PC-9 (cell line): Measurements from ENCODE around the gene VASP. TPM values are rescaled to one million over a fixed set of nuclear protein-coding genes. Genes with fewer than 3 reads are reported as not detected.

Experiments used
- BruUV-seq: library from RNA; stranded (reverse); fragments of 400-500 nt; replicated peaks from 2 replicates; lab custom pipeline; 2021; lab: Mats Ljungman, UMichigan
- CTCF ChIA-PET: fragments of 300-600 bp; sonication (Branson Sonifier 250); formaldehyde crosslinking; loops from one replicate; lab custom pipeline; 2022; ENCODE audit warnings: antibody characterized with exemption; lab: Charles Lee
- POLR2A ChIA-PET: fragments of 300-600 bp; sonication (Branson Sonifier 250); formaldehyde crosslinking; loops from one replicate; lab custom pipeline; 2022; ENCODE audit warnings: antibody characterized with exemption; ENCODE audit not compliant: unreplicated experiment; lab: Charles Lee
- DNase-seq, 2 experiments: peaks; one replicate each; pipeline versions ENCODE4 v3.0.0 to v3.0.0-alpha.2; 2015 to 2022; ENCODE audit warnings: mixed read lengths in 1 of 2
- H2AFZ ChIP-seq: fragments of 200-600 bp; sonication (generic); 2 replicates; pipeline ENCODE4 v1.8.1; 2017; ENCODE audit warnings: antibody characterized with exemption
- H3F3A ChIP-seq: fragments of 200-600 bp; sonication (generic); 2 replicates; pipeline ENCODE4 v1.8.1; 2017; ENCODE audit warnings: antibody characterized with exemption, mild to moderate bottlenecking, low read depth; ENCODE audit not compliant: insufficient read depth
- H3K27ac ChIP-seq: fragments of 200-600 bp; sonication (generic); 2 replicates; pipeline ENCODE4 v1.6.1; 2016; ENCODE audit warnings: mixed run types
- H3K27me3 ChIP-seq: fragments of 200-600 bp; sonication (generic); 2 replicates; pipeline ENCODE4 v1.6.1; 2016; ENCODE audit warnings: low read depth, mixed run types; ENCODE audit not compliant: insufficient read depth
- H3K36me3 ChIP-seq: fragments of 200-600 bp; sonication (generic); 2 replicates; pipeline ENCODE4 v1.6.1; 2016; ENCODE audit warnings: low read depth, mixed run types
- H3K4me1 ChIP-seq: fragments of 200-600 bp; sonication (generic); replicated peaks from 2 replicates; pipeline ENCODE4 v1.6.1; 2016; ENCODE audit warnings: mixed run types; ENCODE audit not compliant: insufficient read depth
- H3K4me2 ChIP-seq: fragments of 200-600 bp; sonication (generic); 2 replicates; pipeline ENCODE4 v1.6.1; 2017; ENCODE audit warnings: mixed run types
- H3K4me3 ChIP-seq: fragments of 200-600 bp; sonication (generic); 2 replicates; pipeline ENCODE4 v1.6.1; 2016; ENCODE audit warnings: mixed run types
- H3K79me2 ChIP-seq: fragments of 200-600 bp; sonication (generic); 2 replicates; pipeline ENCODE4 v1.6.1; 2017; ENCODE audit warnings: low read depth, mixed run types
- H3K9me2 ChIP-seq: fragments of 200-600 bp; sonication (generic); 2 replicates; pipeline ENCODE4 v1.8.1; 2017; ENCODE audit warnings: mild to moderate bottlenecking; ENCODE audit not compliant: insufficient read depth
- H3K9me3 ChIP-seq: fragments of 200-600 bp; sonication (generic); 2 replicates; pipeline ENCODE4 v1.8.1; 2016; ENCODE audit warnings: low read depth; ENCODE audit not compliant: insufficient read depth
- H4K20me1 ChIP-seq: fragments of 200-600 bp; sonication (generic); 2 replicates; pipeline ENCODE4 v1.8.1; 2017; ENCODE audit not compliant: insufficient read depth
- EZH2 ChIP-seq: fragments of 200-600 bp; sonication (generic); IDR thresholded peaks from 2 replicates; pipeline ENCODE4 v1.8.0; 2017; ENCODE audit warnings: antibody characterized with exemption, low read depth
- intact Hi-C: fragments of 100-400 bp; cut with micrococcal nuclease; formaldehyde crosslinking; loops from one replicate; pipeline ENCODE4 v1.10.0; 2022; ENCODE audit not compliant: unreplicated experiment
- total RNA-seq: library from RNA; stranded (reverse); gene quantifications from 2 replicates; pipeline ENCODE4 v1.2.3, GENCODE V29; 2021
- TF ChIP-seq, protein P1 (sequence below): fragments of 200-600 bp; sonication (generic); conservative IDR thresholded peaks from 2 replicates; pipeline ENCODE4 v1.6.1; 2017; ENCODE audit warnings: mixed run types, antibody characterized with exemption, mild to moderate bottlenecking, moderate library complexity

Gene VASP
- total RNA-seq, 1 experiment from 2014 or later: 123 TPM

DNA sequence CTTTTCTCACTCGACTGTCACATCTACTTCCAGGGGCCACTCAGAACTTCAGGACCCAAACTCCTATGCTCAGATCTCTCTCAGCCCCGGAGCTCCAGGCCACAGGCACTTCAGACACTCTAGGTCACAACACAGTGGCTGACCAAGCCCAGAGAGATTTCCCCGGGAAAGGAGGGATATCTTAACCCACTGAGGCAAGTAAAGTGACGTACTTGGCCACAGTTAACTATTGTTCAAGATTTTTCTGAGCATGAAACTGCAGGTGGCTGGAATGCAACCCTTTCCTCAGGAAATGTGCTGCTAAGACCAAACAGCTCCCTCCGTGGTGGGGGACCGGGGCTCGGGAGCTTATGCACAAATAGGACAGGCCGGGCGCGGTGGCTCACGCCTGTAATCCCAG is 53.4 kb downstream of the VASP start:
- Histone ChIP-seq H4K20me1 (no peaks in the 10 kb centered on the region), H3K27ac (no peak overlapping the region), H2AFZ (no peak overlapping the region), H3K9me2 (no peaks in the 10 kb centered on the region), H3K27me3 (no peaks in the 10 kb centered on the region), H3F3A (peaks cover 31% of the 10 kb centered on the region), H3K79me2 (peaks cover 23% of the 10 kb centered on the region), H3K36me3 (no peaks in the 10 kb centered on the region), H3K4me2 (no peak overlapping the region), H3K4me3 (no peak overlapping the region), H3K9me3 (no peaks in the 10 kb centered on the region), H3K4me1 (peaks cover 17% of the 10 kb centered on the region)
- no peak for DNase-seq
- CTCF ChIA-PET: no interaction called here
- POLR2A ChIA-PET: no interaction called here
- BruUV-seq: no TSS peak
- TF ChIP-seq EZH2: no peak
- TF ChIP-seq, protein P1, sequence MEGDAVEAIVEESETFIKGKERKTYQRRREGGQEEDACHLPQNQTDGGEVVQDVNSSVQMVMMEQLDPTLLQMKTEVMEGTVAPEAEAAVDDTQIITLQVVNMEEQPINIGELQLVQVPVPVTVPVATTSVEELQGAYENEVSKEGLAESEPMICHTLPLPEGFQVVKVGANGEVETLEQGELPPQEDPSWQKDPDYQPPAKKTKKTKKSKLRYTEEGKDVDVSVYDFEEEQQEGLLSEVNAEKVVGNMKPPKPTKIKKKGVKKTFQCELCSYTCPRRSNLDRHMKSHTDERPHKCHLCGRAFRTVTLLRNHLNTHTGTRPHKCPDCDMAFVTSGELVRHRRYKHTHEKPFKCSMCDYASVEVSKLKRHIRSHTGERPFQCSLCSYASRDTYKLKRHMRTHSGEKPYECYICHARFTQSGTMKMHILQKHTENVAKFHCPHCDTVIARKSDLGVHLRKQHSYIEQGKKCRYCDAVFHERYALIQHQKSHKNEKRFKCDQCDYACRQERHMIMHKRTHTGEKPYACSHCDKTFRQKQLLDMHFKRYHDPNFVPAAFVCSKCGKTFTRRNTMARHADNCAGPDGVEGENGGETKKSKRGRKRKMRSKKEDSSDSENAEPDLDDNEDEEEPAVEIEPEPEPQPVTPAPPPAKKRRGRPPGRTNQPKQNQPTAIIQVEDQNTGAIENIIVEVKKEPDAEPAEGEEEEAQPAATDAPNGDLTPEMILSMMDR: no peak
- intact Hi-C loops: no loop called here

DNA sequence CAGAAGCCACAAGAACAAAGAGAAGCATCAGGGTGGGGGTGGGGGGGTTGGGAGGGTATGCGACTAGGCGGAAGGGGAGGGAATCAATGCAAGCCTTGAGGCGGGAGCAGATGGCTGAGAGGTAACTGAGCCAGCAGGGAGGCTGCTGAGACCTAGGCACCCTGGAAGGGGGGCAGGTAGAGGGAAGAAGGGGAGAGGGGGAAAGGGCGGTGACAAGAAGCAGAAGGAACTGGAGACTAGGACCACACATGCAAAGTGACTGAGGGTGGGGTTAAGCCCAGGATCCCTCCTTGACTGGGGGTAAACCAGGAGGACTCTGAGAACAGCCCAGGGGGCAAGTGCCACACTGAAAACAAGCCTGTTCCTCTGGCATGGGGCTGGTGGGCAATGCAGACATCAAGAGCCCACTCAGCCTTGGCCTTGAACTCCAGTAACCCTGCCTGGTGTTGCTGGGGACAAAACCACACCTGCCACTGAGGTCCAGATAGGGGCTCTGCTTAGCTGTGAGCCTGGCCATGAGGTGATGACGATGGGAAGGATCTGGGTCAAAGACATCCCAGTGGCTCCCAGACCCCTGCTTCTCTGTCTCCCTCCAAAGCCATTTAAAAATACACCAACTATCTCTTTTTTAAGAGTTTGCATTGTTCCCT is 57.0 kb downstream of the VASP start:
- Histone ChIP-seq H3K4me3 (no peak overlapping the region), H2AFZ (no peak overlapping the region), H3K9me2 (no peaks in the 10 kb centered on the region), H3K36me3 (no peaks in the 10 kb centered on the region), H3K79me2 (peaks cover 55% of the 10 kb centered on the region), H3K4me1 (peaks cover 39% of the 10 kb centered on the region), H3K27ac (no peak overlapping the region), H4K20me1 (no peaks in the 10 kb centered on the region), H3F3A (peaks cover 49% of the 10 kb centered on the region), H3K27me3 (no peaks in the 10 kb centered on the region), H3K4me2 (no peak overlapping the region), H3K9me3 (no peaks in the 10 kb centered on the region)
- intact Hi-C loops: no loop called here
- no peak for TF ChIP-seq EZH2
- TF ChIP-seq, protein P1: no peak
- BruUV-seq: no TSS peak
- ChIA-PET POLR2A (no interaction called here), CTCF (interaction anchor here (0.6 kb wide), 1 partner anchor 9 kb away, joined by 3 read pairs; no protein-coding TSS in a partner anchor)
- DNase-seq: no peak

DNA sequence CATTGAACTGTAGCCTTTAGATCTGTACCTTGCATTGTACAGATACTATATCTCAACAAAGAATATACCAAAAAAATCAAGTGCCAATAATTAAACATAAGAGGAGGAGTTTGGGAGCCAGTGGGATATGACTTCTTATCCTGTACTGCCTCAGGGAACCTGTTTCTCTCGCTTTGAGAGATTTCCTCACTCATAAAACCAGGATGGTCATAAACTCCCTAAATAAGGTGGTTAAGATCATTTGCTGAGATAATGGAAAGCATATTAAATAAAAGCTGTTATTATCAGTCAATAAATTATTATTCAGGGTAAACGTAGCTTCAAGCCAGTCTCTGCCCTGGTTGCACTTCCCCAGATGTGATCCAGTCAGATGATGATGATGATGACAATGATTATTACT is 60.3 kb downstream of the VASP start:
- H3K4me2 ChIP-seq: 0 out of 2 replicates have a peak overlapping the region, but pooled peaks have one; percentile 37

More for the DNA sequence above, 60.3 kb downstream of the VASP start:
- peaks cover 47% of the 10 kb centered on the region for H3K4me1 ChIP-seq
- H3K36me3 ChIP-seq: no peaks in the 10 kb centered on the region
- CTCF ChIA-PET: no interaction called here
- H3K27ac ChIP-seq: peak overlapping the region; percentile 75; the same call in 1 of the 2 replicates
- peak in 1 of 2 experiments; percentile 56 for DNase-seq
- intact Hi-C loops: no loop called here
- TF ChIP-seq EZH2: no peak
- TF ChIP-seq, protein P1: no peak
- no peaks in the 10 kb centered on the region for H4K20me1 ChIP-seq
- H3K4me3 ChIP-seq: no peak overlapping the region
- H2AFZ ChIP-seq: no peak overlapping the region
- BruUV-seq: no TSS peak
- peaks cover 53% of the 10 kb centered on the region for H3F3A ChIP-seq
- POLR2A ChIA-PET: interaction anchor here (0.7 kb wide), 1 partner anchor 146 kb away, joined by 4 read pairs; no protein-coding TSS in a partner anchor
- H3K9me3 ChIP-seq: no peaks in the 10 kb centered on the region
- no peaks in the 10 kb centered on the region for H3K9me2 ChIP-seq
- no peaks in the 10 kb centered on the region for H3K27me3 ChIP-seq
- peaks cover 66% of the 10 kb centered on the region for H3K79me2 ChIP-seq
